OCI-M1 (cell line): ENCODE measurements around the gene RAB42.
A peak's percentile ranks its signal among the peaks of the same experiment; 100 is the strongest.
"Not testable (repeated sequence)": the region's sequence is repeated elsewhere in the genome, so short reads cannot be mapped to it uniquely, and the experiment has no call there.

Experiments used
- DNase-seq: peaks from one replicate; lab custom pipeline; 2025; lab: John Stamatoyannopoulos, UW

RAB42 gene

GRCh38 chr1:28591708-28592320, at the start of gene RAB42:
RAB42 (plus strand) TSS chr1:28592265; CDS start chr1:28592512, 247 bp downstream.
- DNase-seq = no peak

GRCh38 chr1:28545246-28545628, 46.8 kb upstream of the RAB42 start:
- DNase-seq = no peak

- DNase-seq = no peak
Observed at GRCh38 chr1:28548318-28548717, 43.7 kb upstream of the RAB42 start.

GRCh38 chr1:28551381-28551780, 40.7 kb upstream of the RAB42 start:
- no peak for DNase-seq

GRCh38 chr1:28552758-28553663, 39.1 kb upstream of the RAB42 start, which contains the start of gene TRNAU1AP:
TRNAU1AP (plus strand) TSS chr1:28553085; CDS start chr1:28553111, 26 bp downstream.
- peak; percentile 98 for DNase-seq

DNA sequence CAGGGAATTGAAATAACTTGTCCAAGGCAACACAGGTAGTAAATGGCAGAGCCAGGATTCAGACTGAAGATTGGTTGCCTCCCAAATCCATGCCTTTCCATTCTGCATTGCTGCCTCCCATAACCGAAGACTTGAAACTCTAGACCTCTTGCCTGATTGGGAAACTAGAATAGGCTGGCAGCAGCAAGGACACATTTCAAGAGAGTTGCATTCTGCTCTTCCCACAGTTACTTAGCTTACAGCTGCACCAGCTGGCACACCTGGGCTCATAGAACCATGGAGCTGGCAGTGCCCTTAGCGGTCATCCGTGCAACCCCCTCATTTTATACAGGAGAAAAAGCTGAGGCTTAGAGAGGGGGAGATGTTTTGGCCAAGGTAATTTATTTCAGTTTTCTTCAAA, 31.2 kb upstream of the RAB42 start:
- no peak for DNase-seq

DNA sequence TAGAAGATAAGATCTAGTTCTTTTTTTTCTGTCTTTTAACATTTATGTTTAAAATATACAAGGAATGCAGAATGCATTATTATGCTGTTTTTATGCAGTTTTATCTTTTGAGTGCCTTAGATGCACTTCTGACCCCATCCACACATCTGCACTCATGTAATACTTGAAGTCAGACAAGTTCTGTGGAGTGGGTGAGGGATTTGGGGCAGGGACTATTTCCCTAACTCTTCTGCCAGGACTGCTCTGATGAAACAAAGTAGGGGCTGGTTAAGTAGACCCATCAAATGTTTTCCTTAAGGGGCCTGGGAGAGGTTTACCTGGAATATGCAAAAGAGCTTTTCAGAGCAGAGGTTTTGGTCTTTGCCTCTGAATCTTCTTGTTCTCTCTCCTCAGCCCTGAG, 27.8 kb upstream of the RAB42 start:
- no peak for DNase-seq

DNA sequence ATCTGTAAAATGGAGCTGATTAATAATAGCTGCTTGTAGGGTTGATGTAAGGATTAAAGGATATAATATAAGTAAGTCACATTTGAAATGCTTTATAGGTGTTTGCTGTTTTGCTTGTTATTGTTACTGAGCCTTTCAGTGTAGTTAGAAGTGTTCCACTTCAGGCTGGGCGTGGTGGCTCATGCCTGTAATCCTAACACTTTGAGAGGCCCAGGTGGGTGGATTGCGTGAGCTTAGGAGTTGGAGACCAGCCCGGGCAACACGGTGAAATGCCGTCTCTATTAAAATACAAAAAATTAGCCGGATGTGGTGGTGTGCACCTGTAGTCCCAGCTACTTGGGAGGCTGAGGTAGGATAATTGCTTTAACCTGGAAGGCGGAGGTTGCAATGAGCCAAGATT, 27.0 kb upstream of the RAB42 start:
- no peak for DNase-seq

DNA sequence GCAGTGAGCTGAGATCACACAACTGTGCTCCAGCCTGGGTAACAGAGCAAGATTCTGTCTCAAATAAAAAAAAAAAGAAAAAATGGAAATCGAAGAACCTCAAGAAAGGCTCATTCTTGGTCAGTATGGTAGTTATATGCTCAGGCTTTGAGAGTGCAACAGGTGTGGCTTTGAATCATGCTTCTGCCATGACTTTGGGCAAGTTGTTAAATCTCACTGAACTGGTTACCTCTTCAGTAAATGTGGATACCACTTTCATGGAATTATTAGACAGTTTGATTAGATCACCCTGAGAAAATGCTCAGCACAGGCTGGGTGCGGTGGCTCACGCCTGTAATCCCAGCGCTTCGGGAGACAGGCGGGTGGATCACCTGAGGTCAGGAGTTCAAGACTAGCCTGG, 26.3 kb upstream of the RAB42 start:
- DNase-seq = no peak

DNA sequence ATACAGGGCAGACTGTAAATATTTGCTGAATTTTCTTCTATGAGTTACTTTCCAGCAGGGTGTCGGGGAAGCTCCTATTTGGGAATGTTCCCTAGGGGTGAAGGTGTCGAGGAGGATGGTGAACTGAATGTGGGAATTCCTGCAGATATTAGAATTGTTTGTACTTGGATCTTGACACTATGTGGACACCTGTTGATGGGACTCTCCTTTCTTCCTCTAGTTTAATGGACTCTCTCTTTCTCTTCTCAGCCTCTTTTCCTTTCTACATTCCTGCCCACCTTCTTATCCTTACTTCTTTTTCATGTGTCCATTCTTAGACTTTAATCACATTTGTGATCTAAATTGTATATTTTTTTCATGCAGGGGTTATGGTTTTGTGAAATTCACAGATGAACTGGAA, 25.1 kb upstream of the RAB42 start:
- no peak for DNase-seq

DNA sequence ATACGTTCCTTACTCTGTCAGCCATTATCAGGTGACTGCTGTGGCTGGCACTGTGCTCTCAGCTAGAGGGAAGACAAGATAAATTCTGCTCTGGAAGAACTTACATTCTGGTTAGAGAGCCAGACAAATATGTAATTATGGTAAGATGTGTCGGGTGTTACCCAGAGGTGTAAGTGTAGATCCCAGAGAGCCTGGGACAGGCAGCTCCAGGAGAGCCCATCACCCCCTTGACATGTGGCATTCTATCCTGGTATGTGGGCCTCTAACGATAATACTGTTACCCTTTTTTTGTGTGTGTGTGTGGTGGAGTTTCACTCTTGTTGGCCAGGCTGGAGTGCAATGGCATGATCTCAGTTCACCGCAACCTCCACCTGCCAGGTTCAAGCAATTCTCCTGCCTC, 20.2 kb upstream of the RAB42 start:
- no peak for DNase-seq

- DNase-seq = not testable (repeated sequence)
Observed at GRCh38 chr1:28572891-28573290, 19.2 kb upstream of the RAB42 start.

DNA sequence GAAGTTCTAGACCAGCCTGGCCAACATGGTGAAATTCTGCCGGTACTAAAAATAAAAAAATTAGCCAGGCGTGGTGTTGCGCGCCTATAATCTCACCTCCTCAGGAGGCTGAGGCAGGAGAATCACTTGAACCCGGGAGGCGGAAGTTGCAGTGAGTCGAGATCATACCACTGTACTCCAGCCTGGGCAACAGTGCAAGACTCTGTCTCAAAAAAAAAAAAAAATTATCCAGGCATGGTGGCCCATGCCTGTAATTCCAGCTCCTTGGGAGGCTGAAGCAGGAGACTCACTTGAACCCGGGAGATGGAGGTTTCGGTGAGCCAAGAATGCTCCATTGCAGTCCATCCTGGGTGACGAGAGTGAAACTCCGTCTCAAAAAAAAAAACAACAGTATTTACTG, 18.5 kb upstream of the RAB42 start:
- no peak for DNase-seq

DNA sequence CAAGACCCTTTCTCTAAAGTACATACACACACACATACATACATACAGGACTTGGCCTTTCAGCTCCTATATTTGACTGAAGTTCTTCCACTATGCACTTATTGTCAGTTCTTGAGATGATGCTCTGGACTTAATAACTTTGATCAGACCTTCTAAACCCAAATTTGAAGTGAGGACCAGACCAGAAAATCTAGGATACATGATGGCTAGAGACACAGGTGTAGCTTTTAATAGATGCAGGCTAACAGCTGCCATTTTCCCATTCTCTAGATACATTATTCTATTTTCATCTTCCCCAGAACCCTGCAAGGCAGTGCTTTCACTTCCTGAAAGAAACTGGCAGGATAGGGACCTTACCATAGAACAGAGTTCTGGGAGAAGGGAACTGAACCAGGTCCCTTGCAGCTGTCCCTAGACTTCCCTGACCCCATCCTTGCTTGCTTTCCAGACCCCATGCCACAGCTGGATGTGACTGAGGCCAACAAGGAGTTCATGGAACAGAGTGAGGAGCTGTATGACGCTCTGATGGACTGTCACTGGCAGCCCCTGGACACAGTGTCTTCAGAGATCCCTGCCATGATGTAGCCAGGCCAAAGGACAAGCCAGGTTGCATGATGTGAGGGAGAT, 14.9 kb upstream of the RAB42 start:
- DNase-seq = no peak

GRCh38 chr1:28577738-28578536, 14.1 kb upstream of the RAB42 start:
- no peak for DNase-seq

DNA sequence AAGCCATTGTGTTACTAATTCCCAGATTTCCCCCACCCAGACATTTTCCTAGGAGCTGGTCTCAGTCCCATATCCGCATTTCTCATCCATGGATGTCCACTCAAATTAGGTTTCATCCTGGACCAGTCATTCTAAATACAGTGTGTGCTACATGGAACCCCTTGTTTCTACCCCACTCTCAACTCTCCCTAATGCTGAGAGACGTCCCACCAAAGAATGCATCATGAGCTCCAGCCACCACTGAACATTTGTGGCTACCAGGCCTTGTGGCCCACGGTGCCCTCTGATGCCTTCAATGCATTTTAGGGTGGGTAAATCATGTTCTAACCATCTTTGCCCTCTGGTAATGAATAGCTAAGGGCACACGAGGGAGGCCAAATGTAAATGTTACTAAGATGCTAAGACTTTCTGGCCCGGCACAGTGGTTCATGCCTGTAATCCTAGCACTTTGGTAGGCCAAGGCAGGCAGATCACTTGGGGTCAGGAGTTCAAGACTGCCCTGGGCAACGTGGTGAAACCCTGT, 13.3 kb upstream of the RAB42 start:
- no peak for DNase-seq

DNA sequence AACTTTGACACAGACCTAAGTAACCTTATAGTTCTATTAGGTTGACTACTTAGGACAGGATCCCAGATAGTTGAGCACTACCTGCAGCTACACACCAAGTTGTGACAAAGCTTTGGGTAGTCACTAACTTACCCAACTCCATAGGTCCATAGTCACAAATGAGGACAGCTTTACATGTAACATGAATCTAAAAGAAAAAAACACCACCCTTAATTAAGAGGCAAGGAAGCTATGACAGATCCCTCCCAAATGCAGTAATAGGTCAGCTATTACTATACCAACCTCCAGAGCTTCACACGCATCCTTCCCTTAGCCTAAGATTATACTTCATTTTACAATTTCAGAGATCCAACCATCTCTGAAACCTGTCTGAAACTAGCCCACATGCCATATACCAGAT, 12.7 kb upstream of the RAB42 start:
- no peak for DNase-seq

GRCh38 chr1:28580722-28581530, 11.1 kb upstream of the RAB42 start:
- DNase-seq = peak; percentile 81

DNA sequence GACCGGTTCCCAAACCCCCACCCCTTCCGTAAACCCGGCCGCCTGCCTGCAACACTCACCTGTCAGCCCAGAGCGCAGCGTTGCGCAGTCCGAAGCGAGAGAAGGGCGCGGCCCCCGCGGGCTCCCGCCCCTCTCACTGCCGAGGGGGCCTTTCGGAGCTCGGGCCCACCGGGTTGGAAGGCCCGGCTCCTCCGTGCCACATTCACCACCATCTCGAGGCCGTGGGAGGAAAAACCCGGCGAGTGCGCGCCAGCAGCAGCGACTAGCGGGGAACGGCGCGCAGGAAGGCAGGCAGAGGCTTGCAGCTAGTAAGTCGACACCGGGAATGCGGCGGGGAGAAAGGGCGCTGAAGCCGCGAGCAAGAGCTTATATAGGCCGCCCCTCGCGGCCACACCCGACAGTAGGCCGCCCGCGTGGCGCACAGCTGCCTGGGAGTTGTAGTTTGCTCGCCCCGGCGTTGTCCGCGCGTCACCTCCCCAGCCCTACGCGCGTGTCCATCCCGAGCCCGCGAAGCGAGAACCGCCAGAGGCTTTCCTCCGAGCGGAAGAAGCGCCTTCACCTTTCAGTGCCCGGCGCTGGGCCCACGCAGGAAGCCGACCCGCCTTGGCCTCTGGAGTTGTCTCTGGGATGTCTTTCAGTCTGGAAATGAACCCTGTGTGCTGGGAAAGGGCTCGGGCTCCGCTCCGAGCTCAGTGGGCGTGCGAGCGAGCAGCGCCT, 10.4 kb upstream of the RAB42 start:
- peak; percentile 97 for DNase-seq

- peak; percentile 75 for DNase-seq
Observed at GRCh38 chr1:28582248-28582615, 9.8 kb upstream of the RAB42 start.
